Measurements from ENCODE around the gene TSPAN18. TPM values are rescaled to one million over a fixed set of nuclear protein-coding genes. Genes with fewer than 3 reads are reported as not detected.

TSPAN18 gene
- total and polyA plus RNA-seq, 2 experiments from 2014 or later = 6.0 to 10.6 TPM

DNA sequence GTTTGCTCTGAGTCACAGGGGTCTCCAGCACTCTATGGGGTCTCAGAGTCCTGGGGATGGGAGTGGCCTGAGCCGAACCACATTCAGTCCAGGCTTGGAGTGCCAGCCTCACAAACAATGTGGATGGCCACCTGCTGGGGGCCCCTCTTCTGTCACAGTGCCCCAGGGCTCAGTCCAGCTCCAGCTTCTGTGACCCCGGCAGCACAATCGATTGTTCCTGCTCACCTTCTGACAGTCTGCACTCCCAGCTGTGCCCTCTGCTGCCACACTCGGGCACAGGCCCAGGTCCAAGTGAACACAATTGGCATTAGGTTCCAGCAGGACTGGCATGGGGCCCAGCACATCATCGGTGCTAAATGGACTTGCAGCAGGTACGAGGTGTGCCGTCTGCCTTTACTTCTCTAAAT is 139.1 kb downstream of the TSPAN18 start:
- Mint-ChIP-seq H3K27me3 (ENCODE audit: insufficient read depth, low read depth, poor library complexity) (peaks cover 21% of the 10 kb centered on the region), H3K9me3 (no peaks in the 10 kb centered on the region; the same call in 2 of the 3 replicates), H3K27ac (no peak overlapping the region), H3K4me1 (peaks cover 47% of the 10 kb centered on the region), H3K4me3 (no peak overlapping the region), H3K36me3 (ENCODE audit: low read depth) (no peaks in the 10 kb centered on the region; the same call in 2 of the 3 replicates)
- Histone ChIP-seq H2AFZ (no peak overlapping the region), H4K20me1 (replicated peaks; ENCODE audit: insufficient read depth) (no peaks in the 10 kb centered on the region; the same call in none of the 2 replicates), H3K4me2 (no peak overlapping the region), H3K79me2 (replicated peaks; ENCODE audit: insufficient read depth) (no peaks in the 10 kb centered on the region), H3F3A (replicated peaks; ENCODE audit: low read depth) (no peaks in the 10 kb centered on the region), H3K4me3 (no peak overlapping the region), H3K27ac (ENCODE audit: low read depth) (no peak overlapping the region), H3K36me3 (ENCODE audit: insufficient read depth) (no peaks in the 10 kb centered on the region), H3K4me1 (ENCODE audit: insufficient read depth) (peaks cover 17% of the 10 kb centered on the region), H3K9me2 (ENCODE audit: insufficient read depth) (no peaks in the 10 kb centered on the region), H3K27me3 (ENCODE audit: insufficient read depth) (no peaks in the 10 kb centered on the region)
- no peak; the same call in 2 of the 3 replicates for ATAC-seq
- TF ChIP-seq ZNF331 (CRISPR knock-in tag; IDR thresholded peaks at IDR 0.05; ENCODE audit: low read depth) = no peak
- TF ChIP-seq NANOG (IDR thresholded peaks at IDR 0.05; ENCODE audit: borderline replicate concordance) = no peak
- TF ChIP-seq JUNB (IDR thresholded peaks at IDR 0.05; ENCODE audit: unreplicated experiment) = no peak
- TF ChIP-seq, protein P1, sequence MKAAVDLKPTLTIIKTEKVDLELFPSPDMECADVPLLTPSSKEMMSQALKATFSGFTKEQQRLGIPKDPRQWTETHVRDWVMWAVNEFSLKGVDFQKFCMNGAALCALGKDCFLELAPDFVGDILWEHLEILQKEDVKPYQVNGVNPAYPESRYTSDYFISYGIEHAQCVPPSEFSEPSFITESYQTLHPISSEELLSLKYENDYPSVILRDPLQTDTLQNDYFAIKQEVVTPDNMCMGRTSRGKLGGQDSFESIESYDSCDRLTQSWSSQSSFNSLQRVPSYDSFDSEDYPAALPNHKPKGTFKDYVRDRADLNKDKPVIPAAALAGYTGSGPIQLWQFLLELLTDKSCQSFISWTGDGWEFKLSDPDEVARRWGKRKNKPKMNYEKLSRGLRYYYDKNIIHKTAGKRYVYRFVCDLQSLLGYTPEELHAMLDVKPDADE (IDR thresholded peaks at IDR 0.05) = no peak
- no peak for TF ChIP-seq STAT1 (IDR thresholded peaks at IDR 0.05; ENCODE audit: unreplicated experiment)
- TF ChIP-seq CREB1 (CRISPR knock-in tag; IDR thresholded peaks at IDR 0.05; ENCODE audit: low read depth) = no peak
- TF ChIP-seq, protein P2, sequence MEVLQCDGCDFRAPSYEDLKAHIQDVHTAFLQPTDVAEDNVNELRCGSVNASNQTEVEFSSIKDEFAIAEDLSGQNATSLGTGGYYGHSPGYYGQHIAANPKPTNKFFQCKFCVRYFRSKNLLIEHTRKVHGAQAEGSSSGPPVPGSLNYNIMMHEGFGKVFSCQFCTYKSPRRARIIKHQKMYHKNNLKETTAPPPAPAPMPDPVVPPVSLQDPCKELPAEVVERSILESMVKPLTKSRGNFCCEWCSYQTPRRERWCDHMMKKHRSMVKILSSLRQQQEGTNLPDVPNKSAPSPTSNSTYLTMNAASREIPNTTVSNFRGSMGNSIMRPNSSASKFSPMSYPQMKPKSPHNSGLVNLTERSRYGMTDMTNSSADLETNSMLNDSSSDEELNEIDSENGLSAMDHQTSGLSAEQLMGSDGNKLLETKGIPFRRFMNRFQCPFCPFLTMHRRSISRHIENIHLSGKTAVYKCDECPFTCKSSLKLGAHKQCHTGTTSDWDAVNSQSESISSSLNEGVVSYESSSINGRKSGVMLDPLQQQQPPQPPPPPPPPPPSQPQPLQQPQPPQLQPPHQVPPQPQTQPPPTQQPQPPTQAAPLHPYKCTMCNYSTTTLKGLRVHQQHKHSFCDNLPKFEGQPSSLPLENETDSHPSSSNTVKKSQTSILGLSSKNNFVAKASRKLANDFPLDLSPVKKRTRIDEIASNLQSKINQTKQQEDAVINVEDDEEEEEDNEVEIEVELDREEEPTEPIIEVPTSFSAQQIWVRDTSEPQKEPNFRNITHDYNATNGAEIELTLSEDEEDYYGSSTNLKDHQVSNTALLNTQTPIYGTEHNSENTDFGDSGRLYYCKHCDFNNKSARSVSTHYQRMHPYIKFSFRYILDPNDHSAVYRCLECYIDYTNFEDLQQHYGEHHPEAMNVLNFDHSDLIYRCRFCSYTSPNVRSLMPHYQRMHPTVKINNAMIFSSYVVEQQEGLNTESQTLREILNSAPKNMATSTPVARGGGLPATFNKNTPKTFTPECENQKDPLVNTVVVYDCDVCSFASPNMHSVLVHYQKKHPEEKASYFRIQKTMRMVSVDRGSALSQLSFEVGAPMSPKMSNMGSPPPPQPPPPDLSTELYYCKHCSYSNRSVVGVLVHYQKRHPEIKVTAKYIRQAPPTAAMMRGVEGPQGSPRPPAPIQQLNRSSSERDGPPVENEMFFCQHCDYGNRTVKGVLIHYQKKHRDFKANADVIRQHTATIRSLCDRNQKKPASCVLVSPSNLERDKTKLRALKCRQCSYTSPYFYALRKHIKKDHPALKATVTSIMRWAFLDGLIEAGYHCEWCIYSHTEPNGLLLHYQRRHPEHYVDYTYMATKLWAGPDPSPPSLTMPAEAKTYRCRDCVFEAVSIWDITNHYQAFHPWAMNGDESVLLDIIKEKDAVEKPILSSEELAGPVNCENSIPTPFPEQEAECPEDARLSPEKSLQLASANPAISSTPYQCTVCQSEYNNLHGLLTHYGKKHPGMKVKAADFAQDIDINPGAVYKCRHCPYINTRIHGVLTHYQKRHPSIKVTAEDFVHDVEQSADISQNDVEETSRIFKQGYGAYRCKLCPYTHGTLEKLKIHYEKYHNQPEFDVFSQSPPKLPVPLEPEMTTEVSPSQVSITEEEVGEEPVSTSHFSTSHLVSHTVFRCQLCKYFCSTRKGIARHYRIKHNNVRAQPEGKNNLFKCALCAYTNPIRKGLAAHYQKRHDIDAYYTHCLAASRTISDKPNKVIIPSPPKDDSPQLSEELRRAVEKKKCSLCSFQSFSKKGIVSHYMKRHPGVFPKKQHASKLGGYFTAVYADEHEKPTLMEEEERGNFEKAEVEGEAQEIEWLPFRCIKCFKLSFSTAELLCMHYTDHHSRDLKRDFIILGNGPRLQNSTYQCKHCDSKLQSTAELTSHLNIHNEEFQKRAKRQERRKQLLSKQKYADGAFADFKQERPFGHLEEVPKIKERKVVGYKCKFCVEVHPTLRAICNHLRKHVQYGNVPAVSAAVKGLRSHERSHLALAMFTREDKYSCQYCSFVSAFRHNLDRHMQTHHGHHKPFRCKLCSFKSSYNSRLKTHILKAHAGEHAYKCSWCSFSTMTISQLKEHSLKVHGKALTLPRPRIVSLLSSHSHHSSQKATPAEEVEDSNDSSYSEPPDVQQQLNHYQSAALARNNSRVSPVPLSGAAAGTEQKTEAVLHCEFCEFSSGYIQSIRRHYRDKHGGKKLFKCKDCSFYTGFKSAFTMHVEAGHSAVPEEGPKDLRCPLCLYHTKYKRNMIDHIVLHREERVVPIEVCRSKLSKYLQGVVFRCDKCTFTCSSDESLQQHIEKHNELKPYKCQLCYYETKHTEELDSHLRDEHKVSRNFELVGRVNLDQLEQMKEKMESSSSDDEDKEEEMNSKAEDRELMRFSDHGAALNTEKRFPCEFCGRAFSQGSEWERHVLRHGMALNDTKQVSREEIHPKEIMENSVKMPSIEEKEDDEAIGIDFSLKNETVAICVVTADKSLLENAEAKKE (CRISPR knock-in tag; IDR thresholded peaks at IDR 0.05) = no peak
- DNase-seq (ENCODE audit: low spot score) = no peak

Data from GM23338 (cell line).